Activated naive CD4-positive, alpha-beta T cell treated with anti-CD3 and anti-CD28 coated beads, Interleukin-2, amount 50 U/mL, for 16 hours (primary cell): ENCODE data around the gene IFT88.
"Not testable (repeated sequence)": the region's sequence is repeated elsewhere in the genome, so short reads cannot be mapped to it uniquely, and the experiment has no call there.

Experiments used
- DNase-seq: peaks from one replicate; pipeline ENCODE4 v3.0.0-alpha.2; 2020

IFT88 gene

GRCh38 chr13:20633802-20634201 lies 66.8 kb downstream of the IFT88 start:
- no peak for DNase-seq

GRCh38 chr13:20636079-20636478 lies 69.1 kb downstream of the IFT88 start:
- no peak for DNase-seq

- DNase-seq, result no peak
Observed at GRCh38 chr13:20637811-20638210, 70.9 kb downstream of the IFT88 start.

GRCh38 chr13:20647758-20648157 lies 80.8 kb downstream of the IFT88 start:
- DNase-seq, result no peak

GRCh38 chr13:20652946-20653345 lies 86.0 kb downstream of the IFT88 start:
- no peak for DNase-seq

- no peak for DNase-seq
Observed at GRCh38 chr13:20654156-20654555, 87.2 kb downstream of the IFT88 start.

GRCh38 chr13:20658451-20659040 lies 91.6 kb downstream of the IFT88 start:
- DNase-seq, result no peak

- DNase-seq, result no peak
Observed at GRCh38 chr13:20664351-20664750, 97.4 kb downstream of the IFT88 start.

- no peak for DNase-seq
Observed at GRCh38 chr13:20666948-20667347, 100.0 kb downstream of the IFT88 start.

GRCh38 chr13:20667857-20668437 lies 101.0 kb downstream of the IFT88 start:
- DNase-seq, result no peak

GRCh38 chr13:20669162-20669561 lies 102.2 kb downstream of the IFT88 start:
- no peak for DNase-seq

GRCh38 chr13:20671789-20672188 lies 104.8 kb downstream of the IFT88 start:
- DNase-seq, result no peak

GRCh38 chr13:20672772-20673171 lies 105.8 kb downstream of the IFT88 start:
- no peak for DNase-seq

- no peak for DNase-seq
Observed at GRCh38 chr13:20673715-20674114, 106.8 kb downstream of the IFT88 start.

- DNase-seq, result no peak
Observed at GRCh38 chr13:20676213-20676612, 109.3 kb downstream of the IFT88 start.

GRCh38 chr13:20678606-20679005 lies 111.6 kb downstream of the IFT88 start:
- DNase-seq, result not testable (repeated sequence)

GRCh38 chr13:20679879-20680278 lies 112.9 kb downstream of the IFT88 start:
- DNase-seq, result no peak

- DNase-seq, result no peak
Observed at GRCh38 chr13:20680416-20681080, 113.6 kb downstream of the IFT88 start.

GRCh38 chr13:20681481-20681880 lies 114.5 kb downstream of the IFT88 start:
- DNase-seq, result not testable (repeated sequence)

GRCh38 chr13:20682061-20682460 lies 115.1 kb downstream of the IFT88 start:
- DNase-seq, result no peak

GRCh38 chr13:20684041-20684440 lies 117.1 kb downstream of the IFT88 start:
- no peak for DNase-seq

- no peak for DNase-seq
Observed at GRCh38 chr13:20684546-20684945, 117.6 kb downstream of the IFT88 start.

- DNase-seq, result no peak
Observed at GRCh38 chr13:20685092-20685491, 118.1 kb downstream of the IFT88 start.

- no peak for DNase-seq
Observed at GRCh38 chr13:20686167-20686566, 119.2 kb downstream of the IFT88 start.
